DOHH2 (cell line): ENCODE results near the gene CFAP210.

Experiments used
- H3F3A ChIP-seq: fragments of 200-600 bp; sonication (generic), shearing (Covaris generic); 2 replicates; pipeline ENCODE4 v1.6.0; 2016; ENCODE audit warnings: antibody characterized with exemption, mild to moderate bottlenecking; ENCODE audit not compliant: control insufficient read depth, insufficient read depth
- H3K27ac ChIP-seq: fragments of 200-600 bp; sonication (generic); 2 replicates; pipeline ENCODE4 v1.5.1; 2014; ENCODE audit warnings: low read depth, mild to moderate bottlenecking, low read length, moderate library complexity
- H3K27me3 ChIP-seq: fragments of 200-600 bp; sonication (generic); 2 replicates; pipeline ENCODE4 v1.6.1; 2014; ENCODE audit warnings: mild to moderate bottlenecking, low read length, mixed read lengths; ENCODE audit not compliant: control insufficient read depth
- H3K36me3 ChIP-seq: fragments of 200-600 bp; sonication (generic); 2 replicates; pipeline ENCODE4 v1.6.1; 2014; ENCODE audit warnings: mild to moderate bottlenecking, low read length, moderate library complexity, mixed read lengths; ENCODE audit not compliant: control insufficient read depth
- H3K4me1 ChIP-seq: fragments of 200-600 bp; sonication (generic); 2 replicates; pipeline ENCODE4 v1.6.1; 2014; ENCODE audit warnings: mild to moderate bottlenecking, low read length, mixed read lengths; ENCODE audit not compliant: control insufficient read depth
- H3K4me2 ChIP-seq: fragments of 200-600 bp; sonication (generic); 2 replicates; pipeline ENCODE4 v1.6.0; 2014; ENCODE audit warnings: mild to moderate bottlenecking, low read length, moderate library complexity
- H3K4me3 ChIP-seq: fragments of 200-600 bp; sonication (generic); 2 replicates; pipeline ENCODE4 v1.5.1; 2014; ENCODE audit warnings: mild to moderate bottlenecking, low read length, mixed read lengths
- H3K79me2 ChIP-seq: fragments of 200-600 bp; sonication (generic); 2 replicates; pipeline ENCODE4 v1.6.1; 2014; ENCODE audit warnings: mild to moderate bottlenecking, low read length, mixed read lengths; ENCODE audit not compliant: control insufficient read depth
- H3K9me2 ChIP-seq: fragments of 200-600 bp; sonication (generic); replicated peaks from 2 replicates; pipeline ENCODE4 v1.6.1; 2014; ENCODE audit warnings: mild to moderate bottlenecking, low read length, mixed read lengths; ENCODE audit not compliant: control insufficient read depth
- H3K9me3 ChIP-seq: fragments of 200-600 bp; sonication (generic); 2 replicates; pipeline ENCODE4 v1.6.1; 2014; ENCODE audit warnings: antibody characterized with exemption, low read length, mixed read lengths; ENCODE audit not compliant: control insufficient read depth, insufficient read depth
- H4K20me1 ChIP-seq: fragments of 200-600 bp; sonication (generic); 2 replicates; pipeline ENCODE4 v1.6.0; 2014; ENCODE audit warnings: low read depth, mild to moderate bottlenecking, antibody characterized with exemption, low read length, moderate library complexity; ENCODE audit not compliant: control insufficient read depth, insufficient read depth
- CTCF ChIP-seq: fragments of 200-600 bp; sonication (generic); IDR thresholded peaks from one replicate; pipeline ENCODE4 v1.5.1; 2014; ENCODE audit warnings: antibody characterized with exemption, mild to moderate bottlenecking, low read depth, low read length; ENCODE audit not compliant: poor library complexity, severe bottlenecking
- EZH2phosphoT487 ChIP-seq: fragments of 200-600 bp; sonication (generic); IDR thresholded peaks from 2 replicates; pipeline ENCODE4 v1.6.1; 2017; ENCODE audit warnings: borderline replicate concordance, mild to moderate bottlenecking, antibody characterized with exemption, low read length, moderate library complexity, mixed read lengths

CFAP210 gene

GRCh38 chr2:169711751-169712509, 17.7 kb upstream of the CFAP210 start:
- no peaks in the 10 kb centered on the region for H3F3A ChIP-seq
- no peaks in the 10 kb centered on the region for H3K79me2 ChIP-seq
- no peak overlapping the region for H3K4me2 ChIP-seq
- no peak overlapping the region for H3K27ac ChIP-seq
- H3K36me3 ChIP-seq: no peaks in the 10 kb centered on the region
- H3K4me1 ChIP-seq: no peaks in the 10 kb centered on the region
- no peaks in the 10 kb centered on the region for H3K9me2 ChIP-seq
- no peaks in the 10 kb centered on the region for H4K20me1 ChIP-seq
- TF ChIP-seq EZH2phosphoT487 (no peak), CTCF (no peak)
- no peak overlapping the region for H3K4me3 ChIP-seq
- H3K27me3 ChIP-seq: no peaks in the 10 kb centered on the region
- H3K9me3 ChIP-seq: peaks cover 9% of the 10 kb centered on the region; the same call in 1 of the 2 replicates

DNA sequence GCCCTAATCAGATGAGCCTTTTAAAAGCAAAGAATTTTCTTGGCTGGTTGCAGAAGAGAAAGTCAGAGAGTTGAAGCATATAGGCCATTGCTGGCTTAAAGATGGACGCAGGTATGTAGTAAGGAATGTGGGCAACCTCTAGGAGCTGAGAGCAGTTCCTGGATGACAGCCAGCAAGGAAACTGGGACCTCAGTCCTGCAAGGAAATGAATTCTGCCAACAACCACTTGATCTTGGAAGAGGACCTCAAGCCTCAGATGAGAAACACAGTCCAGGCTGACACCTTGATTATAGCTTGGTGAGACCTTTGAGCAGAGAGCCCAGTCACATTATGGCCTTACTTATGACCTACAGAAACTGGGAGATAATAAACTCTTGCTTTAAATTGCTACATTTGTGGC, 15.8 kb upstream of the CFAP210 start:
- H3K9me3 ChIP-seq: peaks cover 9% of the 10 kb centered on the region; the same call in 1 of the 2 replicates

GRCh38 chr2:169709331-169709730, 15.1 kb upstream of the CFAP210 start:
- Histone ChIP-seq H3F3A (no peaks in the 10 kb centered on the region), H3K4me1 (no peaks in the 10 kb centered on the region), H3K79me2 (no peaks in the 10 kb centered on the region), H3K4me3 (no peak overlapping the region), H3K27ac (no peak overlapping the region), H3K4me2 (no peak overlapping the region), H4K20me1 (no peaks in the 10 kb centered on the region), H3K27me3 (no peaks in the 10 kb centered on the region), H3K36me3 (no peaks in the 10 kb centered on the region), H3K9me3 (peaks cover 9% of the 10 kb centered on the region; the same call in 1 of the 2 replicates), H3K9me2 (no peaks in the 10 kb centered on the region)
- TF ChIP-seq EZH2phosphoT487 (no peak), CTCF (no peak)

More for the DNA sequence above, 15.8 kb upstream of the CFAP210 start:
- Histone ChIP-seq H3K4me2 (no peak overlapping the region), H4K20me1 (no peaks in the 10 kb centered on the region), H3K79me2 (no peaks in the 10 kb centered on the region), H3K4me1 (no peaks in the 10 kb centered on the region), H3F3A (no peaks in the 10 kb centered on the region), H3K36me3 (no peaks in the 10 kb centered on the region), H3K4me3 (no peak overlapping the region), H3K27me3 (no peaks in the 10 kb centered on the region), H3K27ac (no peak overlapping the region), H3K9me2 (no peaks in the 10 kb centered on the region)
- TF ChIP-seq CTCF: no peak
- TF ChIP-seq EZH2phosphoT487: no peak
